H1 (cell line): ENCODE data around the gene PTPN7. TPM values are rescaled to one million over a fixed set of nuclear protein-coding genes. Genes with fewer than 3 reads are reported as not detected.

ENCODE experiments used
- CTCF ChIA-PET: fragments of 300-600 bp; sonication (Branson Sonifier 250); formaldehyde crosslinking; loops from one replicate; lab custom pipeline; 2021; ENCODE audit not compliant: partially characterized antibody; lab: Charles Lee
- POLR2A ChIA-PET: fragments of 300-600 bp; sonication (Branson Sonifier 250); formaldehyde crosslinking; loops from one replicate; lab custom pipeline; 2021; ENCODE audit warnings: inconsistent platforms; ENCODE audit not compliant: partially characterized antibody; lab: Charles Lee
- DNase-seq, 2 experiments: peaks; one replicate each; pipeline versions ENCODE4 v3.0.0 to v3.0.0-alpha.2; 2010 to 2022; ENCODE audit warnings: low spot score in 2 of 2, low read depth in 1 of 2, mixed read lengths in 1 of 2
- FAIRE-seq: peaks from 2 replicates; lab custom pipeline; 2011; peaks lifted over from hg19 to GRCh38; lab: Jason Lieb, UNC
- H2AFZ ChIP-seq: 2 replicates; pipeline ENCODE4 v1.8.1; 2012; ENCODE audit warnings: low read length, inconsistent platforms
- H2AK5ac ChIP-seq: 2 replicates; pipeline ENCODE4 v1.6.1; 2013; ENCODE audit warnings: low read depth, low read length
- H2BK120ac ChIP-seq: replicated peaks from 2 replicates; pipeline ENCODE3; 2013; ENCODE audit warnings: low read depth, low read length, inconsistent platforms
- H2BK12ac ChIP-seq: 2 replicates; pipeline ENCODE4 v1.6.1; 2013; ENCODE audit warnings: low read depth, low read length
- H2BK15ac ChIP-seq: 2 replicates; pipeline ENCODE4 v1.6.1; 2013; ENCODE audit warnings: low read length
- H2BK20ac ChIP-seq: 2 replicates; pipeline ENCODE4 v1.6.1; 2013; ENCODE audit warnings: low read length
- H2BK5ac ChIP-seq: 2 replicates; pipeline ENCODE4 v1.6.1; 2013; ENCODE audit warnings: low read depth, low read length
- H3K14ac ChIP-seq: 2 replicates; pipeline ENCODE4 v1.6.1; 2013; ENCODE audit warnings: inconsistent platforms; ENCODE audit not compliant: insufficient read length
- H3K18ac ChIP-seq: 2 replicates; pipeline ENCODE4 v1.6.1; 2013; ENCODE audit warnings: low read length; ENCODE audit errors: extremely low read depth
- H3K23ac ChIP-seq: 2 replicates; pipeline ENCODE4 v1.6.1; 2013; ENCODE audit warnings: inconsistent platforms; ENCODE audit not compliant: insufficient read length
- H3K23me2 ChIP-seq: 2 replicates; pipeline ENCODE4 v1.6.1; 2013; ENCODE audit warnings: low read depth, low read length
- H3K27ac ChIP-seq: 2 replicates; pipeline ENCODE4 v1.6.1; 2011; ENCODE audit warnings: low read depth, low read length, inconsistent platforms
- H3K27me3 ChIP-seq, 4 experiments: replicated peaks in 1 of 4; 1 replicate in 1 of 4; 2 replicates in 3 of 4; pipeline versions ENCODE4 v1.6.1 to v1.8.1; 2011 to 2013; ENCODE audit warnings: low read length in 3 of 4, mild to moderate bottlenecking in 3 of 4, inconsistent platforms in 2 of 4, mixed read lengths in 2 of 4, moderate library complexity in 1 of 4; ENCODE audit not compliant: control insufficient read depth in 3 of 4, insufficient read depth in 3 of 4; ENCODE audit errors: extremely low read depth in 1 of 4
- H3K36me3 ChIP-seq, 4 experiments: 2 replicates each; pipeline versions ENCODE4 v1.6.1 to v1.8.1; 2011 to 2013; ENCODE audit warnings: mild to moderate bottlenecking in 4 of 4, low read length in 3 of 4, moderate library complexity in 2 of 4, control low read depth in 1 of 4, inconsistent platforms in 1 of 4; ENCODE audit not compliant: insufficient read depth in 4 of 4, control insufficient read depth in 2 of 4
- H3K4ac ChIP-seq: replicated peaks from 2 replicates; pipeline ENCODE3; 2013; ENCODE audit warnings: low read length, low read depth, mixed read lengths, inconsistent platforms; ENCODE audit not compliant: insufficient read length
- H3K4me1 ChIP-seq, 4 experiments: replicated peaks in 1 of 4; 1 replicate in 1 of 4; 2 replicates in 3 of 4; pipeline versions ENCODE4 v1.6.1 to v1.8.1; 2011 to 2013; ENCODE audit warnings: low read length in 3 of 4, inconsistent platforms in 2 of 4, mixed read lengths in 1 of 4; ENCODE audit not compliant: insufficient read depth in 4 of 4, control insufficient read depth in 3 of 4
- H3K4me2 ChIP-seq, 2 experiments: 2 replicates each; pipeline versions ENCODE4 v1.6.1 to v1.8.1; 2011 to 2013; ENCODE audit warnings: low read depth in 2 of 2, low read length in 2 of 2, control low read depth in 1 of 2, inconsistent platforms in 1 of 2, mild to moderate bottlenecking in 1 of 2; ENCODE audit not compliant: insufficient read depth in 1 of 2
- H3K4me3 ChIP-seq, 4 experiments: fragments of 200-600, 300-600 bp in 1 of 4; sonication (generic), shearing (Covaris generic), sonication (Bioruptor Twin) in 1 of 4; 2 replicates each; pipeline versions ENCODE4 v1.5.1 to v1.8.1; 2011 to 2016; ENCODE audit warnings: low read length in 4 of 4, low read depth in 3 of 4, control low read depth in 2 of 4, inconsistent platforms in 2 of 4, mild to moderate bottlenecking in 2 of 4, mixed read lengths in 1 of 4, moderate library complexity in 1 of 4; ENCODE audit not compliant: insufficient read depth in 2 of 4; ENCODE audit errors: extremely low read depth in 1 of 4
- H3K56ac ChIP-seq: replicated peaks from 2 replicates; pipeline ENCODE3; 2013; ENCODE audit warnings: low read depth, mild to moderate bottlenecking, mixed read lengths, low read length, inconsistent platforms; ENCODE audit not compliant: insufficient read length
- H3K79me1 ChIP-seq: 2 replicates; pipeline ENCODE4 v1.6.1; 2013; ENCODE audit warnings: low read depth, low read length, control low read depth
- H3K79me2 ChIP-seq, 2 experiments: 2 replicates each; pipeline versions ENCODE4 v1.6.1 to v1.8.1; 2012 to 2013; ENCODE audit warnings: low read length in 2 of 2, mild to moderate bottlenecking in 2 of 2, inconsistent platforms in 1 of 2; ENCODE audit not compliant: insufficient read depth in 2 of 2, control insufficient read depth in 1 of 2
- H3K9ac ChIP-seq, 4 experiments: replicated peaks in 1 of 4; 1 replicate in 1 of 4; 2 replicates in 3 of 4; pipeline versions ENCODE4 v1.6.1 to v1.8.1; 2011 to 2013; ENCODE audit warnings: low read depth in 3 of 4, low read length in 3 of 4, control low read depth in 2 of 4, mild to moderate bottlenecking in 2 of 4, moderate library complexity in 2 of 4, inconsistent platforms in 1 of 4; ENCODE audit errors: extremely low read depth in 1 of 4
- H3K9me3 ChIP-seq, 2 experiments: 2 replicates each; pipeline versions ENCODE4 v1.6.1 to v1.8.1; 2012 to 2013; ENCODE audit warnings: mild to moderate bottlenecking in 2 of 2, moderate library complexity in 2 of 2, control low read depth in 1 of 2, inconsistent platforms in 1 of 2, low read depth in 1 of 2, low read length in 1 of 2, mixed read lengths in 1 of 2; ENCODE audit not compliant: insufficient read depth in 2 of 2
- H4K20me1 ChIP-seq, 2 experiments: replicated peaks in 1 of 2; 2 replicates each; pipeline versions ENCODE3 to v1.8.1; 2011 to 2013; ENCODE audit warnings: inconsistent platforms in 2 of 2, low read length in 2 of 2, mild to moderate bottlenecking in 1 of 2; ENCODE audit not compliant: insufficient read depth in 2 of 2, control insufficient read depth in 1 of 2
- H4K5ac ChIP-seq: 2 replicates; pipeline ENCODE4 v1.6.1; 2013; ENCODE audit warnings: low read length, low read depth, mixed read lengths, inconsistent platforms; ENCODE audit not compliant: insufficient read length
- H4K8ac ChIP-seq: 2 replicates; pipeline ENCODE4 v1.8.0; 2013; ENCODE audit warnings: mild to moderate bottlenecking, moderate library complexity, low read length, inconsistent platforms; ENCODE audit not compliant: insufficient read depth; ENCODE audit errors: extremely low read depth
- H4K91ac ChIP-seq: replicated peaks from 2 replicates; pipeline ENCODE3; 2013; ENCODE audit warnings: low read length, mixed read lengths, inconsistent platforms; ENCODE audit not compliant: insufficient read length
- GTF2F1 ChIP-seq: IDR thresholded peaks from 2 replicates; pipeline ENCODE4 v1.6.1; 2012; ENCODE audit warnings: low read depth, low read length, improper control_type of control experiment, borderline replicate concordance
- POU5F1 ChIP-seq: IDR thresholded peaks from 2 replicates; pipeline ENCODE4 v1.6.1; 2011; ENCODE audit warnings: low read depth, mild to moderate bottlenecking, low read length, moderate library complexity
- SAP30 ChIP-seq: fragments of 300-600 bp; sonication (generic); IDR thresholded peaks from 2 replicates; pipeline ENCODE4 v1.7.1; 2012; ENCODE audit warnings: low read length, moderate library complexity, mild to moderate bottlenecking, inconsistent platforms; ENCODE audit not compliant: insufficient read depth, insufficient replicate concordance
- SUZ12 ChIP-seq: fragments of 200-600 bp; sonication (generic); IDR thresholded peaks from 2 replicates; pipeline ENCODE4 v1.6.1; 2012; ENCODE audit warnings: mild to moderate bottlenecking, inconsistent platforms, low read length, moderate library complexity, mixed read lengths
- TAF1 ChIP-seq: IDR thresholded peaks from 2 replicates; pipeline ENCODE4 v1.6.1; 2011; ENCODE audit warnings: mild to moderate bottlenecking, low read depth, low read length
- TBP ChIP-seq: IDR thresholded peaks from 2 replicates; pipeline ENCODE4 v1.6.1; 2011; ENCODE audit warnings: low read depth, low read length, improper control_type of control experiment
- TEAD4 ChIP-seq: IDR thresholded peaks from 2 replicates; pipeline ENCODE4 v1.6.1; 2012; ENCODE audit warnings: low read depth, low read length, inconsistent platforms, mixed read lengths
- YY1 ChIP-seq: IDR thresholded peaks from 2 replicates; pipeline ENCODE4 v1.6.1; 2011; ENCODE audit warnings: low read depth, mild to moderate bottlenecking, low read length
- WGBS, 2 experiments: shearing (Covaris generic) in 1 of 2; methylation state at CpG; one replicate each; pipeline versions ENCODE4 v1.1.6 to v1.1.7; 2013 to 2015; ENCODE audit warnings: low lambda C conversion rate in 2 of 2, mixed read lengths in 2 of 2, inconsistent platforms in 1 of 2, low coverage in 1 of 2, missing lambda C conversion rate in 1 of 2; ENCODE audit not compliant: insufficient replicate concordance in 2 of 2, insufficient coverage in 1 of 2, insufficient read length in 1 of 2; ENCODE audit errors: extremely low coverage in 1 of 2, missing lambda C conversion rate in 1 of 2; 5-methylcytosine and 5-hydroxymethylcytosine counted together
- polyA plus RNA-seq, 7 experiments: library from polyadenylated mRNA; depleted of rRNA in 3 of 7; stranded (reverse) in 5 of 7; unstranded in 2 of 7; fragments of >200 nt in 5 of 7; fragments of 200-250 nt in 2 of 7; gene quantifications; 1 replicate in 5 of 7; 2 replicates in 1 of 7; 4 replicates in 1 of 7; pipeline versions ENCODE4 v1.2.1 to v1.2.3, GENCODE V29; 2011 to 2013; ENCODE audit warnings: missing spikeins in 2 of 7, mixed read lengths in 2 of 7
- total RNA-seq: library from RNA; stranded (reverse); fragmentation: NEBNext Ultra II Directional; extraction: Animal tissue kit (Norgen Biotek cat#: 25700); gene quantifications from 2 replicates; pipeline ENCODE4 v1.2.1, GENCODE V29; 2021
- TF ChIP-seq, protein P1 (sequence below): IDR thresholded peaks from 2 replicates; pipeline ENCODE4 v1.6.1; 2012; ENCODE audit warnings: low read length, inconsistent platforms

The PTPN7 gene
- total and polyA plus RNA-seq, 2 of the 8 experiments (the other 6 are each of a cell fraction or from before 2014, with no cell fraction given) = 0.20 TPM; not detected in 1

DNA sequence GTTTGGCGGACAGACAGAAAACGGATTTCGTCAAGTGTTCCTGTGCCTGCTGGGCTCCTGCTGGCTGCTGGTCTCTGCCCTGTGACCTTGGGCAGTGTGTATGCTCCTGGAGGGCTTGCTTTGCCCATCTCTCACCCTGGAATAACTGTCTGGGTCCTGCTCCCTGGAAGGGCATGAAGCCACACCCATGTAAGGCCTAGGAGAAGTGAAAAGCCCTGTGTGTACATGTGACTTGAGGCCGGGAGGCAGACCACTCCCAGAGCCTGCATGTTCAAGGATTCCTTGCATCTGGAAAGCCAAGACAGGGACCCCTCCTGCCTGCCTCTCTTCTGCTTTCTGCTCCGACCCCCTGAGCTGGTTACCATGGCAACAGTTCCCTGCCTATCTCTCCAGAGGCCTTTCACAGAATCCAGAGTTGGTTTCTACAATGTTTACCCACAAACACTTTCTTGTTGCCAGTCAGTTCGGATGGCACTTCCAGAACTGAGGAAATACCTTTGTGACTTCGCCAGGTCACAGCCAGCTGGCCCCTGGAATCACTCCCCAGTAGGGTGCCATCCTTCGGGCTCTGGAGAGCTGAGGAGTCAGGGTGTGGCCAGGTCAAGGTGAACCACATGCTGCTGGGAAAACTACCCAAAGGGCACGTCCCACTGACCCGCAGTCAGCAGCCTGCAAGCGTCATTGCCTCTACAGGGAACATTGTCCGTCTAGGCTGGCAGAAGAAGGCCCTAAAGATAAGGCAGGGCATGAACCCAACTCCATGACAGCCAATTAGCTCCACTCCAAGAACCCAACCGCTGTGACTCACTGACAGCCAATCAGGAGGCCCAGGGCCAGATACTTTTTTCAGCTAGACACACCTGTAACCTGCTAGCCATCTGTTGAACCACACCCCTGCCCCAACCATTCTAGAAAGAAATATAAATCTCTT is 52.3 kb downstream of the PTPN7 start:
- H3K27ac ChIP-seq = no peak overlapping the region
- H3K9me3 ChIP-seq = no peaks in the 10 kb centered on the region
- H2AFZ ChIP-seq = no peak overlapping the region
- no peak overlapping the region for H3K18ac ChIP-seq
- FAIRE-seq (no peak), DNase-seq (no peak)
- H4K8ac ChIP-seq = no peak overlapping the region; the same call in 1 of the 2 replicates
- no peak overlapping the region for H2BK20ac ChIP-seq
- no peak overlapping the region for H3K4me3 ChIP-seq
- H2BK120ac ChIP-seq = no peak overlapping the region
- no peaks in the 10 kb centered on the region for H3K27me3 ChIP-seq
- CTCF ChIA-PET = interaction anchor here (0.6 to 5.3 kb wide), 11 partner anchors 8 to 636 kb away, joined by 3 to 77 read pairs (median 5); partner anchors contain the start of genes ELF3 and GPR37L1
- H3K9ac ChIP-seq = no peak overlapping the region; a peak in 1 of 7 replicates
- peak overlapping the region; percentile 70 for H4K91ac ChIP-seq
- peak overlapping the region; percentile 75; the same call in 1 of the 2 replicates for H2BK15ac ChIP-seq
- no peak overlapping the region for H4K5ac ChIP-seq
- H3K4me1 ChIP-seq = peaks cover 15 to 24% (median 20%) of the 10 kb centered on the region in 4 experiments
- H3K14ac ChIP-seq = no peak overlapping the region
- H3K36me3 ChIP-seq = no peaks in the 10 kb centered on the region
- H3K23ac ChIP-seq = no peak overlapping the region
- no peaks in the 10 kb centered on the region for H4K20me1 ChIP-seq
- H3K79me1 ChIP-seq = no peaks in the 10 kb centered on the region
- H2BK5ac ChIP-seq = no peak overlapping the region
- WGBS, 2 experiments = 86% methylated on average over 13 of the region's 13 CpGs; no CpG with 5 or more reads in 1 of the 2 experiments
- H3K4ac ChIP-seq = no peak overlapping the region
- no peak overlapping the region for H2AK5ac ChIP-seq
- H3K79me2 ChIP-seq = no peaks in the 10 kb centered on the region
- no peaks in the 10 kb centered on the region; the same call in 1 of the 2 replicates for H3K23me2 ChIP-seq
- POLR2A ChIA-PET = interaction anchor here (2.3 to 4.3 kb wide), 2 partner anchors 93 to 98 kb away, joined by 21 to 33 read pairs; partner anchors contain the start of gene ELF3
- peak overlapping the region; percentile 82 for H2BK12ac ChIP-seq
- no peak overlapping the region for H3K4me2 ChIP-seq
- no peak overlapping the region for H3K56ac ChIP-seq
- TF ChIP-seq TAF1 (no peak), POU5F1 (no peak), YY1 (no peak), SUZ12 (no peak), TBP (no peak), SAP30 (no peak), TEAD4 (no peak), GTF2F1 (no peak)
- TF ChIP-seq, protein P1, sequence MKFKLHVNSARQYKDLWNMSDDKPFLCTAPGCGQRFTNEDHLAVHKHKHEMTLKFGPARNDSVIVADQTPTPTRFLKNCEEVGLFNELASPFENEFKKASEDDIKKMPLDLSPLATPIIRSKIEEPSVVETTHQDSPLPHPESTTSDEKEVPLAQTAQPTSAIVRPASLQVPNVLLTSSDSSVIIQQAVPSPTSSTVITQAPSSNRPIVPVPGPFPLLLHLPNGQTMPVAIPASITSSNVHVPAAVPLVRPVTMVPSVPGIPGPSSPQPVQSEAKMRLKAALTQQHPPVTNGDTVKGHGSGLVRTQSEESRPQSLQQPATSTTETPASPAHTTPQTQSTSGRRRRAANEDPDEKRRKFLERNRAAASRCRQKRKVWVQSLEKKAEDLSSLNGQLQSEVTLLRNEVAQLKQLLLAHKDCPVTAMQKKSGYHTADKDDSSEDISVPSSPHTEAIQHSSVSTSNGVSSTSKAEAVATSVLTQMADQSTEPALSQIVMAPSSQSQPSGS = no peak
